HepG2 (cell line): ENCODE data around the gene ADCY6. TPM values are rescaled to one million over a fixed set of nuclear protein-coding genes. Genes with fewer than 3 reads are reported as not detected.

Experiments used
- ATAC-seq: fragments of 200-7000 bp; cut with Tn5 transposase; 3 replicates; pipeline ENCODE4 v1.9.1; 2020; ENCODE audit warnings: mild to moderate bottlenecking, moderate library complexity
- BruUV-seq: library from RNA; stranded (reverse); fragments of 400-500 nt; replicated peaks from 2 replicates; lab custom pipeline; 2021; lab: Mats Ljungman, UMichigan
- CTCF ChIA-PET: fragments of 300-600 bp; formaldehyde crosslinking; extraction: SDS; loops from one replicate; lab custom pipeline; 2021; ENCODE audit warnings: low total read pairs, inconsistent platforms, low intra/inter-chr PET ratio; lab: Yijun Ruan, JAX
- POLR2A ChIA-PET: fragments of 350-600 bp; sonication (Branson Sonifier 250); formaldehyde crosslinking; loops from one replicate; lab custom pipeline; 2020; ENCODE audit warnings: antibody characterized with exemption, inconsistent platforms; lab: Yijun Ruan, JAX
- DNase-seq: peaks from one replicate; pipeline ENCODE4 v3.0.0-alpha.2; 2015; ENCODE audit warnings: low spot score
- FAIRE-seq: peaks from 3 replicates; lab custom pipeline; 2011; peaks lifted over from hg19 to GRCh38; lab: Jason Lieb, UNC
- H2AFZ ChIP-seq: one replicate; pipeline ENCODE4 v1.6.1; 2011; ENCODE audit warnings: low read length, inconsistent platforms
- H3K27ac ChIP-seq: fragments of 300-600 bp; 3 replicates; pipeline ENCODE4 v1.8.0; 2011; ENCODE audit warnings: mixed run types, mild to moderate bottlenecking, mixed read lengths, low read length, inconsistent platforms; ENCODE audit not compliant: insufficient read depth; ENCODE audit errors: extremely low read length
- H3K27me3 ChIP-seq, 2 experiments: fragments of 200-600 bp in 1 of 2; 2 replicates in 1 of 2; 3 replicates in 1 of 2; pipeline versions ENCODE4 v1.6.0 to v1.8.0; 2011; ENCODE audit warnings: low read length in 2 of 2, mild to moderate bottlenecking in 2 of 2, moderate library complexity in 2 of 2, inconsistent platforms in 1 of 2; ENCODE audit not compliant: insufficient read depth in 2 of 2, control insufficient read depth in 1 of 2
- H3K36me3 ChIP-seq, 2 experiments: fragments of 200-600 bp in 1 of 2; replicated peaks in 1 of 2; 2 replicates in 1 of 2; 3 replicates in 1 of 2; pipeline versions ENCODE4 v1.5.1 to v1.8.0; 2011; ENCODE audit warnings: low read length in 2 of 2, inconsistent platforms in 1 of 2; ENCODE audit not compliant: insufficient read depth in 2 of 2, control insufficient read depth in 1 of 2
- H3K4me1 ChIP-seq: 2 replicates; pipeline ENCODE4 v1.5.1; 2012; ENCODE audit warnings: low read length, inconsistent platforms; ENCODE audit not compliant: insufficient read depth
- H3K4me2 ChIP-seq: 2 replicates; pipeline ENCODE4 v1.6.0; 2011; ENCODE audit warnings: low read depth, low read length, inconsistent platforms
- H3K4me3 ChIP-seq, 3 experiments: fragments of 200-600 bp in 1 of 3; sonication (generic), shearing (Covaris generic) in 1 of 3; replicated peaks in 1 of 3; 2 replicates each; pipeline ENCODE4 v1.5.1; 2011 to 2016; ENCODE audit warnings: low read length in 3 of 3, inconsistent platforms in 2 of 3, low read depth in 2 of 3, mild to moderate bottlenecking in 2 of 3, control low read depth in 1 of 3, mixed read lengths in 1 of 3; ENCODE audit not compliant: insufficient read depth in 1 of 3
- H3K79me2 ChIP-seq: one replicate; pipeline ENCODE4 v1.6.1; 2011; ENCODE audit warnings: low read length, inconsistent platforms; ENCODE audit not compliant: insufficient read depth
- H3K9ac ChIP-seq: 2 replicates; pipeline ENCODE4 v1.6.0; 2011; ENCODE audit warnings: mild to moderate bottlenecking, low read depth, low read length, inconsistent platforms; ENCODE audit not compliant: insufficient read depth
- H3K9me3 ChIP-seq: 2 replicates; pipeline ENCODE4 v1.5.1; 2012; ENCODE audit warnings: mild to moderate bottlenecking, low read length
- H4K20me1 ChIP-seq: 2 replicates; pipeline ENCODE4 v1.6.0; 2011; ENCODE audit warnings: inconsistent platforms, mild to moderate bottlenecking, low read length, moderate library complexity; ENCODE audit not compliant: insufficient read depth
- ATF7-NPFF ChIP-seq: sonication (generic); formaldehyde crosslinking; IDR thresholded peaks from 2 replicates; pipeline ENCODE4 v1.8.1; 2023; ENCODE audit warnings: mild to moderate bottlenecking, low read depth, missing genetic modification reagents, moderate library complexity
- BRCA1 ChIP-seq: sonication (generic); formaldehyde crosslinking; IDR thresholded peaks from 2 replicates; pipeline ENCODE4 v1.4.0; 2020; ENCODE audit warnings: missing genetic modification reagents
- DMAP1 ChIP-seq: IDR thresholded peaks from 2 replicates; pipeline ENCODE4 v1.6.1; 2016
- IRF2 ChIP-seq: IDR thresholded peaks from 2 replicates; pipeline ENCODE4 v1.6.1; 2018; ENCODE audit warnings: missing genetic modification reagents, missing compliant biosample characterization
- MEIS1 ChIP-seq: sonication (generic); formaldehyde crosslinking; IDR thresholded peaks from 2 replicates; pipeline ENCODE4 v1.9.0; 2021; ENCODE audit warnings: mild to moderate bottlenecking, missing genetic modification reagents, moderate library complexity, borderline replicate concordance
- MYC ChIP-seq: sonication (generic); formaldehyde crosslinking; IDR thresholded peaks from 2 replicates; pipeline ENCODE4 v1.9.0; 2021; ENCODE audit warnings: missing genetic modification reagents, borderline replicate concordance
- SAFB2 ChIP-seq: sonication (generic); formaldehyde crosslinking; IDR thresholded peaks from 2 replicates; pipeline ENCODE4 v1.5.1; 2020; ENCODE audit warnings: missing genetic modification reagents, low read depth, mild to moderate bottlenecking, borderline replicate concordance
- TEAD2 ChIP-seq: sonication (generic); formaldehyde crosslinking; IDR thresholded peaks from 2 replicates; pipeline ENCODE4 v1.9.0; 2021; ENCODE audit warnings: missing genetic modification reagents
- TEAD3 ChIP-seq: optimal IDR thresholded peaks from 2 replicates; pipeline ENCODE3; 2016; ENCODE audit warnings: borderline replicate concordance
- ZFAT ChIP-seq: sonication (generic); formaldehyde crosslinking; conservative IDR thresholded peaks from 2 replicates; pipeline ENCODE4 v1.8.1; 2023; ENCODE audit warnings: missing genetic modification reagents, inconsistent platforms
- ZNF180 ChIP-seq: sonication (generic); formaldehyde crosslinking; IDR thresholded peaks from 2 replicates; pipeline ENCODE4 v1.4.0; 2020; ENCODE audit warnings: low read depth, missing genetic modification reagents, borderline replicate concordance
- ZNF343 ChIP-seq: sonication (generic); formaldehyde crosslinking; IDR thresholded peaks from 2 replicates; pipeline ENCODE4 v1.4.0; 2020; ENCODE audit warnings: mild to moderate bottlenecking, missing genetic modification reagents
- ZNF549 ChIP-seq: sonication (generic); formaldehyde crosslinking; IDR thresholded peaks from 2 replicates; pipeline ENCODE4 v1.5.0; 2020; ENCODE audit warnings: missing genetic modification reagents
- ZNF841 ChIP-seq: sonication (generic); formaldehyde crosslinking; IDR thresholded peaks from 2 replicates; pipeline ENCODE4 v1.8.1; 2023; ENCODE audit warnings: missing genetic modification reagents, borderline replicate concordance
- WGBS: methylation state at CpG from one replicate; pipeline ENCODE4 v1.1.6; 2017; ENCODE audit warnings: low lambda C conversion rate; 5-methylcytosine and 5-hydroxymethylcytosine counted together
- in situ Hi-C: cut with HindIII; loops from 2 replicates; pipeline ENCODE4 v1.10.0; 2017; ENCODE audit warnings: low pct_unique_long_range_greater_than_20kb; ENCODE audit not compliant: extremely low pct_ligation_motif_present
- intact Hi-C: fragments of 100-400 bp; cut with micrococcal nuclease; formaldehyde crosslinking; loops from one replicate; pipeline ENCODE4 v1.10.0; 2022; ENCODE audit not compliant: unreplicated experiment
- polyA plus RNA-seq, 8 experiments: library from polyadenylated mRNA; depleted of rRNA in 3 of 8; stranded (reverse) in 7 of 8; unstranded in 1 of 8; fragments of >200 nt; fragmentation: Illumina TruSeq in 4 of 8; extraction: Trizol in 4 of 8; gene quantifications; 2 replicates each; pipeline versions ENCODE4 v1.2.1 to v1.2.3, GENCODE V29; 2011 to 2016; ENCODE audit warnings: low read depth in 4 of 8, missing spikeins in 1 of 8, mixed read lengths in 1 of 8; ENCODE audit not compliant: insufficient read depth in 1 of 8
- total RNA-seq, 5 experiments: library from RNA; depleted of rRNA; stranded (reverse); fragments of >200 nt; fragmentation: Illumina TruSeq; extraction: Trizol; gene quantifications; 2 replicates each; pipeline ENCODE4 v1.2.3, GENCODE V29; 2016; ENCODE audit warnings: low read depth in 1 of 5
- TF ChIP-seq, protein P1 (sequence below): sonication (generic); formaldehyde crosslinking; IDR thresholded peaks from 2 replicates; pipeline ENCODE4 v1.9.0; 2021; ENCODE audit warnings: mild to moderate bottlenecking, missing genetic modification reagents

Gene ADCY6
- total and polyA plus RNA-seq, 2 of the 13 experiments (the other 11 are each of a cell fraction or from before 2014, with no cell fraction given): 10.6 to 11.8 TPM

DNA sequence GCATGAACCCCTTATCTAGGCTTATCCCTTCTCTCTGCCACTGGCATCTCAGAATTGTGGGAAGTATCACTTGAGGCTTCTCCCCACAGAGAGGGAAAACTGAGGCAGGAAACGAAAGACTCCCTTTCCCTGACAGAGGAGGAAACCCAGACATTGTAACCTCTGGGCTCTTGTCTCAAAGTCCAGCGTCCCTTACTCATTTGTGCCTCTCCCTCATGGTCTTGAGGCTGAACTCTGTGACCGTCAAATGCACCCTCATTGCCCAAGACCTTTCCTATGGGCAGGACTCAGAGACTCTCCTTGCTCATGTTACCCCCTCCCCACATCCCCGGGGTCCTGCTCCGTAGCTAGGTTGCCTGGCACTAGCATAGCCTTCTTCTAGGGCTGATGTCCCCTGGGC, 33.2 kb upstream of the ADCY6 start:
- H3K79me2 ChIP-seq: no peaks in the 10 kb centered on the region
- intact Hi-C loops (no loop called here), in situ Hi-C loops (no loop called here)
- ChIA-PET CTCF (no interaction called here), POLR2A (no interaction called here)
- H3K4me3 ChIP-seq: no peak overlapping the region
- H2AFZ ChIP-seq: no peak overlapping the region
- no peak overlapping the region for H3K27ac ChIP-seq
- H3K4me1 ChIP-seq: peaks cover 8% of the 10 kb centered on the region; the same call in 1 of the 2 replicates
- no peaks in the 10 kb centered on the region for H3K36me3 ChIP-seq
- no peaks in the 10 kb centered on the region for H3K9me3 ChIP-seq
- WGBS: 9% methylated on average over 5 of the region's 5 CpGs
- DNase-seq (no peak), ATAC-seq (no peak), FAIRE-seq (no peak)
- peaks cover 9 to 78% of the 10 kb centered on the region in 2 experiments for H3K27me3 ChIP-seq
- H3K9ac ChIP-seq: no peak overlapping the region
- no TSS peak for BruUV-seq
- no peak overlapping the region for H3K4me2 ChIP-seq
- peaks cover 2% of the 10 kb centered on the region; the same call in 1 of the 2 replicates for H4K20me1 ChIP-seq
- TF ChIP-seq TEAD2 (CRISPR knock-in tag): no peak
- TF ChIP-seq TEAD3 (CRISPR knock-in tag): no peak
- TF ChIP-seq MEIS1: no peak
- TF ChIP-seq MYC: no peak
- TF ChIP-seq BRCA1: no peak
- TF ChIP-seq ZNF180 (CRISPR knock-in tag): no peak
- TF ChIP-seq ZNF343 (CRISPR knock-in tag): no peak
- no peak for TF ChIP-seq ZNF841 (CRISPR knock-in tag)
- TF ChIP-seq SAFB2 (CRISPR knock-in tag): no peak
- TF ChIP-seq ATF7-NPFF (CRISPR knock-in tag): no peak
- TF ChIP-seq DMAP1 (CRISPR knock-in tag): no peak
- no peak for TF ChIP-seq IRF2
- TF ChIP-seq, protein P1, sequence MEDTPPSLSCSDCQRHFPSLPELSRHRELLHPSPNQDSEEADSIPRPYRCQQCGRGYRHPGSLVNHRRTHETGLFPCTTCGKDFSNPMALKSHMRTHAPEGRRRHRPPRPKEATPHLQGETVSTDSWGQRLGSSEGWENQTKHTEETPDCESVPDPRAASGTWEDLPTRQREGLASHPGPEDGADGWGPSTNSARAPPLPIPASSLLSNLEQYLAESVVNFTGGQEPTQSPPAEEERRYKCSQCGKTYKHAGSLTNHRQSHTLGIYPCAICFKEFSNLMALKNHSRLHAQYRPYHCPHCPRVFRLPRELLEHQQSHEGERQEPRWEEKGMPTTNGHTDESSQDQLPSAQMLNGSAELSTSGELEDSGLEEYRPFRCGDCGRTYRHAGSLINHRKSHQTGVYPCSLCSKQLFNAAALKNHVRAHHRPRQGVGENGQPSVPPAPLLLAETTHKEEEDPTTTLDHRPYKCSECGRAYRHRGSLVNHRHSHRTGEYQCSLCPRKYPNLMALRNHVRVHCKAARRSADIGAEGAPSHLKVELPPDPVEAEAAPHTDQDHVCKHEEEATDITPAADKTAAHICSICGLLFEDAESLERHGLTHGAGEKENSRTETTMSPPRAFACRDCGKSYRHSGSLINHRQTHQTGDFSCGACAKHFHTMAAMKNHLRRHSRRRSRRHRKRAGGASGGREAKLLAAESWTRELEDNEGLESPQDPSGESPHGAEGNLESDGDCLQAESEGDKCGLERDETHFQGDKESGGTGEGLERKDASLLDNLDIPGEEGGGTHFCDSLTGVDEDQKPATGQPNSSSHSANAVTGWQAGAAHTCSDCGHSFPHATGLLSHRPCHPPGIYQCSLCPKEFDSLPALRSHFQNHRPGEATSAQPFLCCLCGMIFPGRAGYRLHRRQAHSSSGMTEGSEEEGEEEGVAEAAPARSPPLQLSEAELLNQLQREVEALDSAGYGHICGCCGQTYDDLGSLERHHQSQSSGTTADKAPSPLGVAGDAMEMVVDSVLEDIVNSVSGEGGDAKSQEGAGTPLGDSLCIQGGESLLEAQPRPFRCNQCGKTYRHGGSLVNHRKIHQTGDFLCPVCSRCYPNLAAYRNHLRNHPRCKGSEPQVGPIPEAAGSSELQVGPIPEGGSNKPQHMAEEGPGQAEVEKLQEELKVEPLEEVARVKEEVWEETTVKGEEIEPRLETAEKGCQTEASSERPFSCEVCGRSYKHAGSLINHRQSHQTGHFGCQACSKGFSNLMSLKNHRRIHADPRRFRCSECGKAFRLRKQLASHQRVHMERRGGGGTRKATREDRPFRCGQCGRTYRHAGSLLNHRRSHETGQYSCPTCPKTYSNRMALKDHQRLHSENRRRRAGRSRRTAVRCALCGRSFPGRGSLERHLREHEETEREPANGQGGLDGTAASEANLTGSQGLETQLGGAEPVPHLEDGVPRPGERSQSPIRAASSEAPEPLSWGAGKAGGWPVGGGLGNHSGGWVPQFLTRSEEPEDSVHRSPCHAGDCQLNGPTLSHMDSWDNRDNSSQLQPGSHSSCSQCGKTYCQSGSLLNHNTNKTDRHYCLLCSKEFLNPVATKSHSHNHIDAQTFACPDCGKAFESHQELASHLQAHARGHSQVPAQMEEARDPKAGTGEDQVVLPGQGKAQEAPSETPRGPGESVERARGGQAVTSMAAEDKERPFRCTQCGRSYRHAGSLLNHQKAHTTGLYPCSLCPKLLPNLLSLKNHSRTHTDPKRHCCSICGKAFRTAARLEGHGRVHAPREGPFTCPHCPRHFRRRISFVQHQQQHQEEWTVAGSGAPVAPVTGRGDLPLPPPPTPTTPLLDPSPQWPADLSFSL (CRISPR knock-in tag): no peak
- TF ChIP-seq ZFAT (CRISPR knock-in tag): no peak
- no peak for TF ChIP-seq ZNF549 (CRISPR knock-in tag)
- TF ChIP-seq, all 625 proteins: peak for 0
